Measurements from ENCODE around the gene RTN4R.

- no peak for TF ChIP-seq CTCF (IDR thresholded peaks at IDR 0.05; ENCODE audit: low read length)
- TF ChIP-seq EZH2 (IDR thresholded peaks at IDR 0.05; ENCODE audit: borderline replicate concordance, low read length) = no peak
Observed at GRCh38 chr22:20283674-20284066, 15.6 kb upstream of the RTN4R start.
